ENCODE results near the gene ACSS2. TPM values are rescaled to one million over a fixed set of nuclear protein-coding genes. Genes with fewer than 3 reads are reported as not detected.

The ACSS2 gene
- total and polyA plus RNA-seq, 10 of the 15 experiments (the other 5 are each of a cell fraction or from before 2014, with no cell fraction given), result 2.8 to 37.2 (median 24.2) TPM

DNA sequence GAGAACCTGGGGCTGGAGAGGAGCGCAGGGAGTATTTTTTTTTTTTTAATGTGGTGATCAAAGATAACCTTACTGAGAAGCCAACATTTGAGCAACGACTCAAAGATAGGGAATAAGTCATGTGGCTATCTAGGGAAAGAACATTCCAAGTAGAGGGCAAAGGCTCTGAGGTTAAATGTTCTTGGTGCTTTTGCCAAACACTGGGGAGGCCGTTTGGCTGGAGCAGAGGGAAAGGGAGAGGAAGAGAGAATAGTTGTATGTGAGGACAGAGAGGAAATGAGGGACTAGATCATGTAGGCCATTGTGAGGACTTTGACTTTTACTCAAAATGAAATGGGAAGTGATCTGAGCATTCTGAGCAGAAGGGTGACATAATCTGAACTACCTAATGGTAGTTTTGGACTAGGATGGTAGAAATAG lies 27.8 kb downstream of the ACSS2 start:
- ATAC-seq, result peak; percentile 80
- no peak overlapping the region for H2AFZ ChIP-seq (ENCODE audit: control insufficient read depth, low read depth, low read length)
- H3K79me2 ChIP-seq (ENCODE audit: control insufficient read depth, insufficient read depth, low read length), result no peaks in the 10 kb centered on the region
- ChIA-PET RAD21 (ENCODE audit: unreplicated experiment) (interaction anchor here (0.6 to 1.5 kb wide), 2 partner anchors 21 to 192 kb away, joined by 3 to 4 read pairs; no protein-coding TSS in a partner anchor), POLR2A (interaction anchor here (0.6 to 1.1 kb wide), 5 partner anchors 15 to 1048 kb away, joined by 3 to 13 read pairs (median 4); no protein-coding TSS in a partner anchor), CTCF (interaction anchor here (0.7 to 2.3 kb wide), 3 partner anchors 24 to 1913 kb away, joined by 3 to 11 read pairs (median 3); partner anchors contain the start of gene ACSS2), SMC1A (ENCODE audit: uncharacterized antibody, unreplicated experiment) (interaction anchor here (0.6 to 2.5 kb wide), 7 partner anchors 18 to 276 kb away, joined by 3 to 6 read pairs (median 3); partner anchors contain the start of gene ACSS2)
- no peaks in the 10 kb centered on the region for H3K4me1 ChIP-seq (ENCODE audit: control insufficient read depth, insufficient read depth, low read length)
- no TSS peak for BruUV-seq (replicated peaks)
- WGBS (ENCODE audit: insufficient coverage, insufficient replicate concordance, low lambda C conversion rate, missing lambda C conversion rate), result 49% methylated on average over 3 of the region's 3 CpGs
- intact Hi-C loops (cut with micrococcal nuclease; ENCODE audit: unreplicated experiment), result no loop called here
- no peak overlapping the region for H3K27ac ChIP-seq (ENCODE audit: control insufficient read depth, insufficient read depth)
- no peaks in the 10 kb centered on the region for H3K36me3 ChIP-seq (ENCODE audit: control insufficient read depth in 2 of 2, insufficient read depth in 2 of 2, low read length in 1 of 2)
- H3K4me2 ChIP-seq (ENCODE audit: control insufficient read depth, insufficient read depth), result no peak overlapping the region
- H3K9me3 ChIP-seq (replicated peaks; ENCODE audit: control insufficient read depth, insufficient read depth, low read length), result no peaks in the 10 kb centered on the region
- no peaks in the 10 kb centered on the region for H3K27me3 ChIP-seq (replicated peaks in 1 of 2; ENCODE audit: control insufficient read depth in 2 of 2, insufficient read depth in 2 of 2, low read length in 1 of 2)
- no peak for FAIRE-seq
- in situ Hi-C loops (cut with MboI), result no loop called here
- no peaks in the 10 kb centered on the region for H4K20me1 ChIP-seq (ENCODE audit: control insufficient read depth, insufficient read depth)
- H3K4me3 ChIP-seq, result no peak overlapping the region
- no peak for DNase-seq (ENCODE audit: low read depth, low spot score)
- H3K9ac ChIP-seq (ENCODE audit: control insufficient read depth, insufficient read depth, low read length), result no peak overlapping the region
- TF ChIP-seq TAF1 (IDR thresholded peaks at IDR 0.05; ENCODE audit: borderline replicate concordance, low read depth, low read length) (no peak), BCL11A (IDR thresholded peaks at IDR 0.05; ENCODE audit: low read depth, low read length) (0 out of 2 replicates have a peak, but pooled peaks have one; percentile 38), MTA2 (IDR thresholded peaks at IDR 0.05; ENCODE audit: low read depth) (peak; percentile 28; the same call in 1 of the 2 replicates), SRF (IDR thresholded peaks at IDR 0.05; ENCODE audit: low read depth in 2 of 2, low read length in 2 of 2) (no peak), SMARCA5 (IDR thresholded peaks at IDR 0.05) (no peak), CBFB (IDR thresholded peaks at IDR 0.05; ENCODE audit: low read depth) (no peak), STAT1 (conservative IDR thresholded peaks at IDR 0.05) (no peak), CREM (IDR thresholded peaks at IDR 0.05; ENCODE audit: low read depth) (no peak; the same call in 1 of the 2 replicates), ZNF207 (IDR thresholded peaks at IDR 0.05; ENCODE audit: borderline replicate concordance) (no peak), NBN (IDR thresholded peaks at IDR 0.05) (no peak), MEF2A (IDR thresholded peaks at IDR 0.05; ENCODE audit: insufficient read depth, low read depth, low read length) (no peak), EED (IDR thresholded peaks at IDR 0.05; ENCODE audit: low read depth) (peak; percentile 58), SMAD5 (IDR thresholded peaks at IDR 0.05; ENCODE audit: low read depth) (no peak), WRNIP1 (IDR thresholded peaks at IDR 0.05; ENCODE audit: borderline replicate concordance, low read depth, low read length) (no peak), FOXK2 (IDR thresholded peaks at IDR 0.05) (no peak), TARDBP (IDR thresholded peaks at IDR 0.05; ENCODE audit: borderline replicate concordance) (no peak), RAD21 (IDR thresholded peaks at IDR 0.05; ENCODE audit: insufficient read depth, low read depth, low read length) (no peak)
- TF ChIP-seq, protein P1, sequence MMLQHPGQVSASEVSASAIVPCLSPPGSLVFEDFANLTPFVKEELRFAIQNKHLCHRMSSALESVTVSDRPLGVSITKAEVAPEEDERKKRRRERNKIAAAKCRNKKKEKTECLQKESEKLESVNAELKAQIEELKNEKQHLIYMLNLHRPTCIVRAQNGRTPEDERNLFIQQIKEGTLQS (IDR thresholded peaks at IDR 0.05; ENCODE audit: borderline replicate concordance, extremely low read depth, low read depth, low read length), result no peak
- TF ChIP-seq, protein P2, sequence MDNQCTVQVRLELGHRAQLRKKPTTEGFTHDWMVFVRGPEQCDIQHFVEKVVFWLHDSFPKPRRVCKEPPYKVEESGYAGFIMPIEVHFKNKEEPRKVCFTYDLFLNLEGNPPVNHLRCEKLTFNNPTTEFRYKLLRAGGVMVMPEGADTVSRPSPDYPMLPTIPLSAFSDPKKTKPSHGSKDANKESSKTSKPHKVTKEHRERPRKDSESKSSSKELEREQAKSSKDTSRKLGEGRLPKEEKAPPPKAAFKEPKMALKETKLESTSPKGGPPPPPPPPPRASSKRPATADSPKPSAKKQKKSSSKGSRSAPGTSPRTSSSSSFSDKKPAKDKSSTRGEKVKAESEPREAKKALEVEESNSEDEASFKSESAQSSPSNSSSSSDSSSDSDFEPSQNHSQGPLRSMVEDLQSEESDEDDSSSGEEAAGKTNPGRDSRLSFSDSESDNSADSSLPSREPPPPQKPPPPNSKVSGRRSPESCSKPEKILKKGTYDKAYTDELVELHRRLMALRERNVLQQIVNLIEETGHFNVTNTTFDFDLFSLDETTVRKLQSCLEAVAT (IDR thresholded peaks at IDR 0.05), result no peak
- TF ChIP-seq, protein P3, sequence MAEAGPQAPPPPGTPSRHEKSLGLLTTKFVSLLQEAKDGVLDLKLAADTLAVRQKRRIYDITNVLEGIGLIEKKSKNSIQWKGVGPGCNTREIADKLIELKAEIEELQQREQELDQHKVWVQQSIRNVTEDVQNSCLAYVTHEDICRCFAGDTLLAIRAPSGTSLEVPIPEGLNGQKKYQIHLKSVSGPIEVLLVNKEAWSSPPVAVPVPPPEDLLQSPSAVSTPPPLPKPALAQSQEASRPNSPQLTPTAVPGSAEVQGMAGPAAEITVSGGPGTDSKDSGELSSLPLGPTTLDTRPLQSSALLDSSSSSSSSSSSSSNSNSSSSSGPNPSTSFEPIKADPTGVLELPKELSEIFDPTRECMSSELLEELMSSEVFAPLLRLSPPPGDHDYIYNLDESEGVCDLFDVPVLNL (IDR thresholded peaks at IDR 0.05; ENCODE audit: low read depth, low read length), result no peak
- TF ChIP-seq, protein P4, sequence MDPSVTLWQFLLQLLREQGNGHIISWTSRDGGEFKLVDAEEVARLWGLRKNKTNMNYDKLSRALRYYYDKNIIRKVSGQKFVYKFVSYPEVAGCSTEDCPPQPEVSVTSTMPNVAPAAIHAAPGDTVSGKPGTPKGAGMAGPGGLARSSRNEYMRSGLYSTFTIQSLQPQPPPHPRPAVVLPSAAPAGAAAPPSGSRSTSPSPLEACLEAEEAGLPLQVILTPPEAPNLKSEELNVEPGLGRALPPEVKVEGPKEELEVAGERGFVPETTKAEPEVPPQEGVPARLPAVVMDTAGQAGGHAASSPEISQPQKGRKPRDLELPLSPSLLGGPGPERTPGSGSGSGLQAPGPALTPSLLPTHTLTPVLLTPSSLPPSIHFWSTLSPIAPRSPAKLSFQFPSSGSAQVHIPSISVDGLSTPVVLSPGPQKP (IDR thresholded peaks at IDR 0.05; ENCODE audit: low read depth, low read length), result no peak

All from GM12878 (cell line).